H1 (cell line): Measurements from ENCODE around the gene SYK. TPM values are rescaled to one million over a fixed set of nuclear protein-coding genes. Genes with fewer than 3 reads are reported as not detected.

ENCODE experiments used
- CHD2 ChIP-seq: IDR thresholded peaks from 2 replicates; pipeline ENCODE4 v1.6.1; 2012; ENCODE audit warnings: low read length, improper control_type of control experiment
- EGR1 ChIP-seq: IDR thresholded peaks from 2 replicates; pipeline ENCODE4 v1.6.1; 2011; ENCODE audit warnings: low read depth, low read length, borderline replicate concordance
- PHF8 ChIP-seq: fragments of 200-600 bp; sonication (generic); conservative IDR thresholded peaks from 2 replicates; pipeline ENCODE4 v1.7.1; 2012; ENCODE audit warnings: low read depth, mild to moderate bottlenecking, inconsistent platforms, low read length, moderate library complexity
- polyA plus RNA-seq, 7 experiments: library from polyadenylated mRNA; depleted of rRNA in 3 of 7; stranded (reverse) in 5 of 7; unstranded in 2 of 7; fragments of >200 nt in 5 of 7; fragments of 200-250 nt in 2 of 7; gene quantifications; 1 replicate in 5 of 7; 2 replicates in 1 of 7; 4 replicates in 1 of 7; pipeline versions ENCODE4 v1.2.1 to v1.2.3, GENCODE V29; 2011 to 2013; ENCODE audit warnings: missing spikeins in 2 of 7, mixed read lengths in 2 of 7
- total RNA-seq: library from RNA; stranded (reverse); fragmentation: NEBNext Ultra II Directional; extraction: Animal tissue kit (Norgen Biotek cat#: 25700); gene quantifications from 2 replicates; pipeline ENCODE4 v1.2.1, GENCODE V29; 2021

The SYK gene
- total and polyA plus RNA-seq, 2 of the 8 experiments (the other 6 are each of a cell fraction or from before 2014, with no cell fraction given), result 1.5 to 4.4 TPM

GRCh38 chr9:90803860-90804593, 2.4 kb downstream of the SYK start (continued):
- TF ChIP-seq PHF8 (no peak), CHD2 (no peak), EGR1 (no peak)
